OCI-LY3 (cell line): ENCODE measurements around the gene CTPS1.

Experiments
- H2AFZ ChIP-seq: fragments of 200-600, 300-600 bp; shearing (Covaris generic); 2 replicates; pipeline ENCODE4 v1.6.0; 2014; ENCODE audit warnings: antibody characterized with exemption, low read depth, low read length
- H3K27ac ChIP-seq: fragments of 200-600, 300-600 bp; sonication (generic); 2 replicates; pipeline ENCODE4 v1.5.1; 2014; ENCODE audit warnings: mild to moderate bottlenecking, low read length, moderate library complexity, mixed read lengths
- H3K27me3 ChIP-seq: fragments of 200-600, 300-600 bp; sonication (generic); 2 replicates; pipeline ENCODE4 v1.6.1; 2014; ENCODE audit warnings: low read depth, low read length, mixed read lengths
- H3K36me3 ChIP-seq: fragments of 200-600, 300-600 bp; sonication (generic); replicated peaks from 2 replicates; pipeline ENCODE3; 2014; ENCODE audit warnings: low read depth, low read length, mixed read lengths
- H3K4me1 ChIP-seq: fragments of 300-600, 200-600 bp; sonication (generic); 2 replicates; pipeline ENCODE4 v1.6.1; 2014; ENCODE audit warnings: low read length, mixed read lengths
- H3K4me2 ChIP-seq: fragments of 200-600, 300-600 bp; sonication (generic); 2 replicates; pipeline ENCODE4 v1.6.1; 2014; ENCODE audit warnings: low read length, mixed read lengths
- H3K4me3 ChIP-seq: fragments of 300-600, 200-600 bp; sonication (generic); 2 replicates; pipeline ENCODE4 v1.5.1; 2014; ENCODE audit warnings: antibody characterized with exemption, mild to moderate bottlenecking, low read length, moderate library complexity
- H3K79me2 ChIP-seq: fragments of 300-600, 200-600 bp; shearing (Covaris generic); 2 replicates; pipeline ENCODE4 v1.6.1; 2014; ENCODE audit warnings: mild to moderate bottlenecking, low read length, mixed read lengths
- H3K9ac ChIP-seq: fragments of 300-600, 200-600 bp; shearing (Covaris generic); 2 replicates; pipeline ENCODE4 v1.6.0; 2014; ENCODE audit warnings: mild to moderate bottlenecking, low read length, moderate library complexity
- H3K9me3 ChIP-seq: fragments of 200-600, 300-600 bp; shearing (Covaris generic); 2 replicates; pipeline ENCODE4 v1.6.1; 2014; ENCODE audit warnings: low read length, mixed read lengths; ENCODE audit not compliant: insufficient read depth
- H4K20me1 ChIP-seq: fragments of 200-600, 300-600 bp; sonication (generic); 2 replicates; pipeline ENCODE4 v1.6.1; 2016; ENCODE audit warnings: low read length, mixed read lengths; ENCODE audit not compliant: insufficient read depth
- EZH2phosphoT487 ChIP-seq: fragments of 200-600 bp; shearing (Covaris generic); IDR thresholded peaks from 2 replicates; pipeline ENCODE4 v1.6.1; 2018; ENCODE audit warnings: antibody characterized with exemption, mixed run types, low read depth
- TF ChIP-seq, protein P1 (sequence below): fragments of 200-600, 300-600 bp; sonication (generic); IDR thresholded peaks from 2 replicates; pipeline ENCODE4 v1.5.1; 2014; ENCODE audit warnings: antibody characterized with exemption, low read length, low read depth

The CTPS1 gene

DNA sequence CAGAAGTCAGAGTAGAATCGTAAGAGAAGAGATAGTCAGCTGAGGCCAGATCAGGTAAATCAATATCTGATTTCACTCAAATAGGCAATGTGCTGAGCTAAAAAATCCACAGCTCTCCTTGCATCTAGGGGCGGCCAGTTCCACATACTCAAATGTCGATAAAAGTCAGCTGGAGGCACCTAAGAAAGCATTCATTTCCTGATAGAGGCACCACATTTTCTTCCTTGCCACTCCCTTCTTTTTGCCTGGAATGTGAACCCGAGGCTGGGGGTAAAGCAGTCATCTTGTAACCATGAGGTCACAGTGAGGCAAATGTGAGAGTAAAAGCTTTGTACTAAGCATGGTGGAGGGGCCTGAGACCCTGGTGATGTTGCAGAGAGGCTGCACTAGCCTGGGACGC, 24.2 kb upstream of the CTPS1 start:
- H3K27me3 ChIP-seq, result no peaks in the 10 kb centered on the region
- H3K36me3 ChIP-seq, result no peaks in the 10 kb centered on the region
- H3K79me2 ChIP-seq, result no peaks in the 10 kb centered on the region
- H4K20me1 ChIP-seq, result no peaks in the 10 kb centered on the region
- TF ChIP-seq EZH2phosphoT487, result no peak
- TF ChIP-seq, protein P1, sequence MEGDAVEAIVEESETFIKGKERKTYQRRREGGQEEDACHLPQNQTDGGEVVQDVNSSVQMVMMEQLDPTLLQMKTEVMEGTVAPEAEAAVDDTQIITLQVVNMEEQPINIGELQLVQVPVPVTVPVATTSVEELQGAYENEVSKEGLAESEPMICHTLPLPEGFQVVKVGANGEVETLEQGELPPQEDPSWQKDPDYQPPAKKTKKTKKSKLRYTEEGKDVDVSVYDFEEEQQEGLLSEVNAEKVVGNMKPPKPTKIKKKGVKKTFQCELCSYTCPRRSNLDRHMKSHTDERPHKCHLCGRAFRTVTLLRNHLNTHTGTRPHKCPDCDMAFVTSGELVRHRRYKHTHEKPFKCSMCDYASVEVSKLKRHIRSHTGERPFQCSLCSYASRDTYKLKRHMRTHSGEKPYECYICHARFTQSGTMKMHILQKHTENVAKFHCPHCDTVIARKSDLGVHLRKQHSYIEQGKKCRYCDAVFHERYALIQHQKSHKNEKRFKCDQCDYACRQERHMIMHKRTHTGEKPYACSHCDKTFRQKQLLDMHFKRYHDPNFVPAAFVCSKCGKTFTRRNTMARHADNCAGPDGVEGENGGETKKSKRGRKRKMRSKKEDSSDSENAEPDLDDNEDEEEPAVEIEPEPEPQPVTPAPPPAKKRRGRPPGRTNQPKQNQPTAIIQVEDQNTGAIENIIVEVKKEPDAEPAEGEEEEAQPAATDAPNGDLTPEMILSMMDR, result no peak
- H3K9me3 ChIP-seq, result no peaks in the 10 kb centered on the region
- H2AFZ ChIP-seq, result no peak overlapping the region
- H3K27ac ChIP-seq, result no peak overlapping the region
- H3K4me3 ChIP-seq, result 0 out of 2 replicates have a peak overlapping the region, but pooled peaks have one; percentile 28
- no peak overlapping the region for H3K9ac ChIP-seq
- peaks cover 43% of the 10 kb centered on the region for H3K4me1 ChIP-seq
- H3K4me2 ChIP-seq, result peak overlapping the region; percentile 41

DNA sequence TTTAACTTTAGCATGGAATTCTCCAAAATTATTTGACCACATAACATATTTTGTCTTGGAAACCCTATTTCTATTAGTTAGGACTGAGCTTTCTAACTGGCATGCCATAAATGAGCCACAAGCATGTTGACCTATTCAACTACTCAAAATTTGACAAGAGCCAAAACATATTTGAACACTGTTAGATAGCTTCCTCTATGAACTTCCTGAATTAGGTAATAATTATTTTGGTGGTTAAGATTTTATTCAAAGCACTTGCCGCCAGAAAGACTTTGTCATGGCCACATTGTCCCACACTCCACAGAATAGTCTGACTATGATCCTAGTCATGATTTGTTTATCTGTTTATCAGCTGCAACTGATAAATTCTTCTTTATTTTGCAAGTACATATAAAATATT, 23.1 kb upstream of the CTPS1 start:
- H3K36me3 ChIP-seq, result no peaks in the 10 kb centered on the region
- H3K9me3 ChIP-seq, result no peaks in the 10 kb centered on the region
- H3K27ac ChIP-seq, result no peak overlapping the region; the same call in 1 of the 2 replicates
- no peaks in the 10 kb centered on the region for H4K20me1 ChIP-seq
- no peak for TF ChIP-seq EZH2phosphoT487
- TF ChIP-seq, protein P1, result no peak
- H3K4me2 ChIP-seq, result peak overlapping the region; percentile 67
- no peaks in the 10 kb centered on the region for H3K27me3 ChIP-seq
- H2AFZ ChIP-seq, result no peak overlapping the region
- H3K9ac ChIP-seq, result no peak overlapping the region
- H3K79me2 ChIP-seq, result no peaks in the 10 kb centered on the region
- H3K4me3 ChIP-seq, result 0 out of 2 replicates have a peak overlapping the region, but pooled peaks have one; percentile 18
- peaks cover 43% of the 10 kb centered on the region for H3K4me1 ChIP-seq

DNA sequence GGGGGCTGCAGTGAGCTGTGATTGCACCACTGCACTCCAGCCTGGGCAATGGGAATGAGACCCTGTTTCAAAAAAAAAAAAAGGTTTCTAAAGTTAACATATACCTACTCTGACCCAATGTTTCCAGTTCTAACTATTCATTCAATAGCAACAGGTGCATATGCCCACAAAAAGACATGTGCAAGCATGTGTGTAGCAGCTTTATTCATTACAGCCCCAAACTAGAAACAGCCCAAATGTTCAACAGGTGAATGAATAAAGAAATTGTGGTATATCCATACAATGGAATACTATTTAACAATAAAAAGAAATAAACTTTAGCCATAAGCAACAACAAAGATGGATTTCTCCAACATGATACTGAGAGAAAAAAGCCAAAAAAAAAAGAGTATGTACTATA, 21.3 kb upstream of the CTPS1 start:
- H3K4me2 ChIP-seq, result no peak overlapping the region
- H3K4me1 ChIP-seq, result peaks cover 30% of the 10 kb centered on the region
- H3K27me3 ChIP-seq, result no peaks in the 10 kb centered on the region
- H2AFZ ChIP-seq, result no peak overlapping the region
- no peaks in the 10 kb centered on the region for H3K36me3 ChIP-seq
- H3K9me3 ChIP-seq, result no peaks in the 10 kb centered on the region
- no peak overlapping the region for H3K27ac ChIP-seq
- TF ChIP-seq, protein P1, result no peak
- no peak for TF ChIP-seq EZH2phosphoT487
- no peaks in the 10 kb centered on the region for H3K79me2 ChIP-seq
- H4K20me1 ChIP-seq, result no peaks in the 10 kb centered on the region
- H3K9ac ChIP-seq, result no peak overlapping the region
- H3K4me3 ChIP-seq, result no peak overlapping the region

DNA sequence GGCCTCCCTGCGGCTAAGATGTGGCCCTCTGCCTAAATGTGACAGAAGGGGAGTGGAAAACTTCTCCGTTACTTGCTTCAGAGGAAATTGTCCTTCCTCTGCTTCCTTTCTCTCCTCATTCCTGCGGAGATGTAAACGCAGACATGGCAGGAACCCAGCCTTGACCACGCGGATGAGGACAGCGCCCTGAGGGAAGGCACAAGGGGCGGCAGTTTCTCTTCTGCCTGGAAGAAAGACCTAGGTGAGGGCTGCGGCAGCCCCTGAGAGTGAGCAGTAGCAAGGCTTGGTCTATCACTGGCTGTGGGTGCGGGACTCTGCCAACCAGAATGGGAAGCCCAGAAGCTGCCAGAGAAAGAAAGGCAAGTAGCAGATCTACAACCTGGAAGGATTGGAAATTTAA, 14.0 kb upstream of the CTPS1 start:
- Histone ChIP-seq H3K4me3 (no peak overlapping the region), H4K20me1 (no peaks in the 10 kb centered on the region), H3K4me2 (no peak overlapping the region), H3K27me3 (no peaks in the 10 kb centered on the region), H3K4me1 (peaks cover 17% of the 10 kb centered on the region), H3K9ac (no peak overlapping the region), H2AFZ (no peak overlapping the region), H3K27ac (no peak overlapping the region), H3K36me3 (no peaks in the 10 kb centered on the region), H3K79me2 (no peaks in the 10 kb centered on the region), H3K9me3 (no peaks in the 10 kb centered on the region)
- no peak for TF ChIP-seq EZH2phosphoT487
- TF ChIP-seq, protein P1, result no peak
